SKM-1 treated with dmso at 0.1 percent for 144 hours (cell line): ENCODE results near the gene KIF2A.
A peak's percentile ranks its signal among the peaks of the same experiment; 100 is the strongest.
"Not testable (repeated sequence)": the region's sequence is repeated elsewhere in the genome, so short reads cannot be mapped to it uniquely, and the experiment has no call there.

Experiments used
- DNase-seq: peaks from one replicate; lab custom pipeline; 2025; ENCODE audit not compliant: unreplicated experiment; lab: John Stamatoyannopoulos, UW

Gene KIF2A

GRCh38 chr5:62289813-62290212 lies 16.2 kb upstream of the KIF2A start:
- no peak for DNase-seq

- DNase-seq = not testable (repeated sequence)
Observed at GRCh38 chr5:62291829-62292228, 14.2 kb upstream of the KIF2A start.

GRCh38 chr5:62296998-62297397 lies 9.0 kb upstream of the KIF2A start:
- DNase-seq = no peak

- no peak for DNase-seq
Observed at GRCh38 chr5:62298118-62298517, 7.9 kb upstream of the KIF2A start.

GRCh38 chr5:62299101-62299500 lies 6.9 kb upstream of the KIF2A start:
- no peak for DNase-seq

GRCh38 chr5:62299600-62299999 lies 6.4 kb upstream of the KIF2A start:
- DNase-seq = no peak

- no peak for DNase-seq
Observed at GRCh38 chr5:62305358-62305714, 670 bp upstream of the KIF2A start.

- peak; percentile 64 for DNase-seq
Observed at GRCh38 chr5:62306323-62306895, 403 bp downstream of the KIF2A start.

GRCh38 chr5:62306896-62307689 lies 1.1 kb downstream of the KIF2A start:
- peak; percentile 40 for DNase-seq

- no peak for DNase-seq
Observed at GRCh38 chr5:62308439-62308838, 2.4 kb downstream of the KIF2A start.

- no peak for DNase-seq
Observed at GRCh38 chr5:62309107-62309506, 3.1 kb downstream of the KIF2A start.

- no peak for DNase-seq
Observed at GRCh38 chr5:62310426-62311143, 4.6 kb downstream of the KIF2A start.

- DNase-seq = no peak
Observed at GRCh38 chr5:62312036-62312435, 6.0 kb downstream of the KIF2A start.

GRCh38 chr5:62312674-62313073 lies 6.7 kb downstream of the KIF2A start:
- no peak for DNase-seq

GRCh38 chr5:62314213-62314830 lies 8.3 kb downstream of the KIF2A start:
- no peak for DNase-seq

- DNase-seq = no peak
Observed at GRCh38 chr5:62315376-62316175, 9.6 kb downstream of the KIF2A start.

GRCh38 chr5:62316176-62316502 lies 10.1 kb downstream of the KIF2A start:
- no peak for DNase-seq

- no peak for DNase-seq
Observed at GRCh38 chr5:62317810-62318209, 11.8 kb downstream of the KIF2A start.

- DNase-seq = no peak
Observed at GRCh38 chr5:62322484-62322883, 16.5 kb downstream of the KIF2A start.

GRCh38 chr5:62326302-62326701 lies 20.3 kb downstream of the KIF2A start:
- no peak for DNase-seq

- DNase-seq = no peak
Observed at GRCh38 chr5:62326702-62327101, 20.7 kb downstream of the KIF2A start.
